Heart right ventricle (tissue), 16 donors: ENCODE measurements around the gene KCNJ10. TPM values are rescaled to one million over a fixed set of nuclear protein-coding genes. Genes with fewer than 3 reads are reported as not detected.

Experiments used
- ATAC-seq, 8 donors: fragments of 200-7000 bp; cut with Tn5 transposase; one replicate each; pipeline ENCODE4 v1.9.1; 2020; ENCODE audit warnings: mild to moderate bottlenecking in 8 of 8, moderate library complexity in 8 of 8, moderate number of reproducible peaks in 1 of 8
- DNase-seq, 2 donors: peaks; one replicate each; pipeline ENCODE4 v3.0.0-alpha.2; 2020
- H3K27ac ChIP-seq, 10 donors: fragments of 200-600 bp; sonication (generic) in 2 of 10; one replicate each; pipeline versions ENCODE4 v1.5.0 to v1.8.0; 2020 to 2022; ENCODE audit warnings: mild to moderate bottlenecking in 3 of 10
- H3K27me3 ChIP-seq, 7 donors: fragments of 200-600 bp; one replicate each; pipeline ENCODE4 v1.8.0; 2021 to 2022; ENCODE audit warnings: mild to moderate bottlenecking in 2 of 7
- H3K36me3 ChIP-seq, 9 donors: fragments of 200-600 bp; sonication (generic) in 1 of 9; one replicate each; pipeline versions ENCODE4 v1.5.0 to v1.8.0; 2020 to 2022; ENCODE audit warnings: mild to moderate bottlenecking in 2 of 9
- H3K4me1 ChIP-seq, 9 donors: fragments of 200-600 bp; sonication (generic) in 1 of 9; one replicate each; pipeline versions ENCODE4 v1.5.0 to v1.8.0; 2020 to 2022; ENCODE audit warnings: mild to moderate bottlenecking in 4 of 9
- H3K4me3 ChIP-seq, 10 donors: fragments of 200-600 bp; sonication (generic) in 2 of 10; one replicate each; pipeline versions ENCODE4 v1.5.0 to v1.8.0; 2020 to 2022; ENCODE audit warnings: mild to moderate bottlenecking in 7 of 10, moderate library complexity in 2 of 10
- H3K9me3 ChIP-seq, 11 donors: fragments of 200-600 bp in 10 of 11; sonication (generic) in 2 of 11; one replicate each; pipeline versions ENCODE4 v1.5.0 to v1.8.0; 2013 to 2022; ENCODE audit warnings: mild to moderate bottlenecking in 2 of 11, control low read depth in 1 of 11, moderate library complexity in 1 of 11
- CTCF ChIP-seq, 9 donors: fragments of 200-600 bp; sonication (generic) in 2 of 9; IDR thresholded peaks; one replicate each; pipeline versions ENCODE4 v1.5.0 to v1.8.0; 2021 to 2022; ENCODE audit warnings: antibody characterized with exemption in 9 of 9, mild to moderate bottlenecking in 5 of 9, moderate library complexity in 1 of 9
- WGBS, 2 donors: extraction: QIAGEN DNeasy Blood & Tissue Kit; methylation state at CpG; one replicate each; pipeline ENCODE4 v1.1.7; 2013; ENCODE audit warnings: inconsistent platforms in 1 of 2; 5-methylcytosine and 5-hydroxymethylcytosine counted together
- intact Hi-C, 10 donors: fragments of 100-400 bp; cut with DNase I; formaldehyde crosslinking; loops; one replicate each; pipeline versions ENCODE4 v1.11.1 to v1.14.2; 2022
- polyA plus RNA-seq, 2 donors: library from polyadenylated mRNA; stranded (reverse); fragments of 200-250 nt; gene quantifications; one replicate each; pipeline ENCODE4 v1.2.3, GENCODE V29; 2013
- total RNA-seq, 10 donors: library from RNA; stranded (reverse); fragmentation: NEBNext Ultra II Directional in 3 of 10; extraction: Animal tissue kit (Norgen Biotek cat#: 25700) in 3 of 10; gene quantifications; one replicate each; pipeline versions ENCODE4 v1.2.1 to v1.2.4, GENCODE V29; 2021 to 2023
- donor health status: Arrhythmogenic right ventricular cardiomyopathy.
- donor health status: ischemic (EF 13 %, LVEDD 7.1; RV severe dilation, severe dysfunction).
- donor health status: healthy with polysubstance abuse.
- donor health status: DM: no; HTN: yes; CAD: no.
- donor health status: DM: no; HTN: no; CAD: no.
- donor health status: ischemic (EF 25% LVEDD 6.9; RV normal size, moderate dysfunction).
- donor health status: ischemic (EF 25% LVEDD 5.7; RV mildly dilated, moderate dysfunction).
- donor health status: healthy.
- donor health status: DM: yes; HTN: yes; CAD: no.
- donor health status: Ischemic cardiomyopathy.
- donor health status: ischemic (EF 35%, LVEDD 5.7; RV mildly dilated, moderate dysfunction).
- donor health status: nonischemic (EF 11% LVEDD 7.7; RV severe dilation, severe dysfunction).
- donor health status: DM: yes; HTN: yes; CAD: no.
- donor health status: PGD.
- donor health status: ischemic (EF 29% LVEDD 5.4; RV normal size, mild dysfunction).
- donor health status: nonischemic (EF 23%, LVEDD 6.1; RV moderate dilation, normal function).

The KCNJ10 gene
- total and polyA plus RNA-seq, 12 donors = 0.09 to 1.9 TPM; not detected in 10

DNA sequence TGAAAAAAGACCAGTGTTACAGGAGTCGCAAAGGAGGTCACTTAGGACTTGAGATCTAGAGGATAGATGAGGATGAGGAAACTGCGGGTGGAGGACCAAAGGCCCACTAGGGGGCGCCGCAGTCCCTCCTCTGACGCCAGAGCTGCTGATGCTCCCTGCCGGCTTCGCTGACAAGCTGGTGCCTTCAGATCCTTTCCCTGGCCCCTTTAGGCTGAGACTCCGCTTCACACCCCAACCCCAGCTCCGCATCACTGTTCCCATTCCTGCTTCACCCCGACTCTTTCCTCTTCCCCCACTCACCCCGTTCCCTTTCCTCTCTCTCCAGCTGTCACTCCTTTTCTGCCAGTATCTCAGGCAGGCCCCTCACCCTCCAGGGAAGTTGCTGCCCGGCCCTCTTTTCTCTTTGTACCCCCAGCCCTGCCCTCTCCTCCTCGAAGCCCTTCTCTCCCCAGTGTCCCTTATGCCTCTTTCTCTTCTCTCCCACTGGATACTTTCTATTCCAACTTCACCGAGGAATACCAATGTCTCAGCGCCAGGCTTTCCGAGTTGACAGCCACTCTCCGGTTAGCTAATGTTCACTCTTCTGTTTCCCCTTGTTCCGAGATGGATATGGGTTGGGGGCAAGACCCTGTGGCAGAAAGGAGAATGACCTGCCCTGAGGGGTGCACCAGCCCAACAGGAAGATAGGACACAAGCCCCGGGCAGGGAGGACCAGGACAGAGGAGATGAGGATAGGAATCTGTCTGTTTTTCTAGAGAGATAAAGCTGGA lies 15.9 kb upstream of the KCNJ10 start:
- peak; percentile 75 to 92 (median 85) for TF ChIP-seq CTCF (IDR thresholded peaks at IDR 0.05)
- Histone ChIP-seq H3K9me3 (no peaks in the 10 kb centered on the region), H3K4me1 (peaks cover 0 to 11% (median 7%) of the 10 kb centered on the region in 9 donors), H3K36me3 (peaks cover 0 to 17% (median 2%) of the 10 kb centered on the region in 9 donors), H3K27ac (peak overlapping the region in 5 of 10 donors; percentile 42 to 71 (median 69)), H3K27me3 (peaks cover 0 to 41% (median 36%) of the 10 kb centered on the region in 7 donors), H3K4me3 (no peak overlapping the region)
- DNase-seq (peak; percentile 76 to 84), ATAC-seq (peak; percentile 59 to 87 (median 75))
- 46 to 50% methylated on average over 19 of the region's 19 CpGs for WGBS, 2 donors
- intact Hi-C loops = loop anchor here in 1 of 10 donors (10.0 kb wide), 1 partner anchor 289 kb away; no protein-coding TSS in a partner anchor

DNA sequence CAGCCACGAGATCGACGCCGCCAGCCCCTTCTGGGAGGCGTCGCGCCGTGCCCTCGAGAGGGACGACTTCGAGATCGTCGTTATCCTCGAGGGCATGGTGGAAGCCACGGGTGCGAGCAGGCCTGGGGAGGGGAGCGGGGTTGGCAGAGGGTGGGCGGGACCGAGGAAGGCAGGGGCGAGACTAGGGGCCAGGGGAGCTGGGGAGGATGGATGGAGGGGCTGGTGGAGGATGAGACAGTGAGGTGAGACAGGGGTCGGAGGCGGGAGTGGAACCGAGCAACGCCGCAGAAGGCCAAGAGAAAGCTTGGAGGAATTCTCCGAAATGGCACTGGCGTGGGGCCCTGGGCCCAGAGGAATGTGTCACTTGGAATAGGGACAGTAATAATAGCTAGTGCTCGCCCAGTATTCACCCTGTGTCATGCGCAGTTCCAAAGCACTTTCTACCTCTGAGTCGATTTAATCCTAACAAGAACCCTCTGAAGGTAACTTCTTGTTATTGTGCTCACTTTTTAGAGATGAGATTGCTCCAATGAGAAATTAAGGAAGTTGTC lies 14.9 kb upstream of the KCNJ10 start:
- Histone ChIP-seq H3K4me3 (no peak overlapping the region), H3K27ac (no peak overlapping the region), H3K4me1 (peaks cover 0 to 11% (median 7%) of the 10 kb centered on the region in 9 donors), H3K36me3 (peaks cover 0 to 11% (median 0%) of the 10 kb centered on the region in 9 donors), H3K9me3 (no peaks in the 10 kb centered on the region), H3K27me3 (peaks cover 0 to 52% (median 47%) of the 10 kb centered on the region in 7 donors)
- peak in 4 of 8 donors; percentile 2 to 18 (median 8) for ATAC-seq
- DNase-seq = no peak
- 73 to 77% methylated on average over 30 of the region's 30 CpGs for WGBS, 2 donors
- intact Hi-C loops = loop anchor here in 6 of 10 donors (5.0 to 10.0 kb wide), 2 partner anchors 38 to 290 kb away; no protein-coding TSS in a partner anchor
- TF ChIP-seq CTCF (IDR thresholded peaks at IDR 0.05) = no peak

DNA sequence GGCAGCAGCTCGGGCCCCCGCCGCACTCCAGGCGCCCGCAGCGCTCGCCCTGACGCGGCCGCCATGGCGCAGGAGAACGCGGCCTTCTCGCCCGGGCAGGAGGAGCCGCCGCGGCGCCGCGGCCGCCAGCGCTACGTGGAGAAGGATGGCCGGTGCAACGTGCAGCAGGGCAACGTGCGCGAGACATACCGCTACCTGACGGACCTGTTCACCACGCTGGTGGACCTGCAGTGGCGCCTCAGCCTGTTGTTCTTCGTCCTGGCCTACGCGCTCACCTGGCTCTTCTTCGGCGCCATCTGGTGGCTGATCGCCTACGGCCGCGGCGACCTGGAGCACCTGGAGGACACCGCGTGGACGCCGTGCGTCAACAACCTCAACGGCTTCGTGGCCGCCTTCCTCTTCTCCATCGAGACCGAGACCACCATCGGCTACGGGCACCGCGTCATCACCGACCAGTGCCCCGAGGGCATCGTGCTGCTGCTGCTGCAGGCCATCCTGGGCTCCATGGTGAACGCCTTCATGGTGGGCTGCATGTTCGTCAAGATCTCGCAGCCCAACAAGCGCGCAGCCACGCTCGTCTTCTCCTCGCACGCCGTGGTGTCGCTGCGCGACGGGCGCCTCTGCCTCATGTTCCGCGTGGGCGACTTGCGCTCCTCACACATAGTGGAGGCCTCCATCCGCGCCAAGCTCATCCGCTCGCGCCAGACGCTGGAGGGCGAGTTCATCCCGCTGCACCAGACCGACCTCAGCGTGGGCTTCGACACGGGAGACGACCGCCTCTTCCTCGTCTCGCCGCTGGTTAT lies 14.2 kb upstream of the KCNJ10 start:
- ATAC-seq (peak; percentile 32 to 72 (median 64)), DNase-seq (peak; percentile 48 to 63)
- Histone ChIP-seq H3K4me1 (peaks cover 0 to 11% (median 7%) of the 10 kb centered on the region in 9 donors), H3K27ac (no peak overlapping the region), H3K27me3 (peaks cover 0 to 58% (median 54%) of the 10 kb centered on the region in 7 donors), H3K36me3 (peaks cover 0 to 8% (median 0%) of the 10 kb centered on the region in 9 donors), H3K4me3 (peak overlapping the region in 9 of 10 donors; percentile 18 to 49 (median 42)), H3K9me3 (no peaks in the 10 kb centered on the region)
- intact Hi-C loops = loop anchor here in 6 of 10 donors (5.0 to 10.0 kb wide), 2 partner anchors 37 to 291 kb away; no protein-coding TSS in a partner anchor
- TF ChIP-seq CTCF (IDR thresholded peaks at IDR 0.05) = peak; percentile 41 to 78 (median 69)
- WGBS, 2 donors = 16 to 17% methylated on average over 95 to 96 of the region's 96 CpGs

- ATAC-seq (no peak), DNase-seq (no peak)
- H3K4me3 ChIP-seq = no peak overlapping the region
- TF ChIP-seq CTCF (IDR thresholded peaks at IDR 0.05) = no peak
- H3K27ac ChIP-seq = no peak overlapping the region
- no peaks in the 10 kb centered on the region for H3K36me3 ChIP-seq
- no peaks in the 10 kb centered on the region for H3K9me3 ChIP-seq
- peaks cover 6 to 71% (median 66%) of the 10 kb centered on the region in 7 donors for H3K27me3 ChIP-seq
- peaks cover 0 to 17% (median 7%) of the 10 kb centered on the region in 9 donors for H3K4me1 ChIP-seq
- intact Hi-C loops = loop anchor here in 6 of 10 donors (5.0 to 10.0 kb wide), 2 partner anchors 36 to 292 kb away; no protein-coding TSS in a partner anchor
- 50 to 55% methylated on average over 3 of the region's 3 CpGs for WGBS, 2 donors
These were observed 13.0 kb upstream of the KCNJ10 start for GRCh38 chr1:160082926-160083325.
